ENCODE results near the gene TSPAN9. TPM values are rescaled to one million over a fixed set of nuclear protein-coding genes. Genes with fewer than 3 reads are reported as not detected.

The TSPAN9 gene
- total RNA-seq, 4 donors from 2014 or later, result 9.9 to 47.3 (median 15.4) TPM

- no peak for TF ChIP-seq CTCF (IDR thresholded peaks at IDR 0.05; ENCODE audit: low read depth)
Observed at GRCh38 chr12:3134526-3135135, 57.5 kb downstream of the TSPAN9 start.

GRCh38 chr12:3135522-3136461 lies 58.6 kb downstream of the TSPAN9 start:
- no peak for TF ChIP-seq CTCF (IDR thresholded peaks at IDR 0.05; ENCODE audit: low read depth)

GRCh38 chr12:3136641-3137267 lies 59.6 kb downstream of the TSPAN9 start:
- TF ChIP-seq CTCF (IDR thresholded peaks at IDR 0.05; ENCODE audit: low read depth), result no peak

DNA sequence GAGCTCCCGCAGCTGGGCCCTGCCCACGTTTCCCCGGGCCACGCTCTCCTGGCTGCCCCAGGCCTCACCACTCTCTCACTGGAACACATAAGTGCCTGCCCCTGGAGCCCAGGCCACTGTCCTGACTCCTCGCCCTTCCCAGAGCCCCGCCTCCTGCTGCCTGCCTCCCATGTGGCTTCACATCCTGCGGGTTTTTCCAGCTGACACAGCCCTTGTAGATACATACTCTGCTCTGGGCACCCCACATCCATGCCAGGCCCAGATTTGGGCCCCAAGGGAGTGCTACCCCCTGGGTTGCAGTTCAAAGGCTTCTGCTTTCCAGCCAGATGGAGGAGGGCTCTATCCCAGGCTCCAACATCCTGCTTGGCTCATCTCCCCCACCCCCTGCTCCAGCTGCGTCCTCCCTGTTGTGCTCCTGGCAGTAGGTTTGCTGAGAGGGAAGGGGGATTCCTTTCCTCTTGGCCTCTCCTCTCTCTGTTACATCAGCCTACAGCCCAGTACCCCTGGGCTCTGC lies 60.1 kb downstream of the TSPAN9 start:
- TF ChIP-seq CTCF (IDR thresholded peaks at IDR 0.05; ENCODE audit: low read depth), result no peak

DNA sequence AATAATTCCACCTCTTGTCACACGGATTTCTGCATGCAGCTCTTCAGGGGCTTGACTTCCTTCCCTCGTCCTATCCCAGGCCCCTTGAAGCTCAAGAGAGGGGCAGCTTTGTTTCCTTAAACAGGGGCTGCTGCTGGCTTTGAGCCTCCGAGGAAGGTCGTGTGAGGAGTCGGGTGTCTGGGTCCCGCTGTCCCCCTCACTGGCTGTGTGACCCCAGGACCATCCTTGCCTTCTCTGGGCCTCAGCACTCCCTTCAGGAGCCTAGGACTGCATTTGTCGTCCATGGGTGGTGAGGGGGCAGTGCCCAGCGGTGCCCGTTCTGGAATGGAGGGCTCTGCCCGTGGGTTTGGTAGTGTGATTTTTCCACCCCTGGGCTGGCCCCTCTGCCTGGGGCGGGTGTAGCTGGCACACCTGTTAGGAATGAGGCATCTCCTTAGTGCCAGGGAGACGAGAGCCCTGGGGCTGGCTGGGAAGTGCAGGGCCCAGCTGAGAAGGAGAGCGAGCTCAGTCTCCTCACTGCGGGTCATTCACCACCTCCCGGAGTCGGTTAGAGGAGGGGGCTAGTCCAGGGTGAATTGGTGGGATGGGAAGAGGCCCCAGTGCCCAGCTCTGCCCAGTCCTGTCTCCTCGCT lies 60.8 kb downstream of the TSPAN9 start:
- no peak for TF ChIP-seq CTCF (IDR thresholded peaks at IDR 0.05; ENCODE audit: low read depth)

- TF ChIP-seq CTCF (IDR thresholded peaks at IDR 0.05; ENCODE audit: low read depth), result no peak
Observed at GRCh38 chr12:3138941-3139511, 61.8 kb downstream of the TSPAN9 start.
